ENCODE data around the gene CSPG4. TPM values are rescaled to one million over a fixed set of nuclear protein-coding genes. Genes with fewer than 3 reads are reported as not detected.
A peak's percentile ranks its signal among the peaks of the same experiment; 100 is the strongest.

Gene CSPG4
- total RNA-seq, 3 donors from 2014 or later = 6.3 to 42.9 (median 17.0) TPM

GRCh38 chr15:75677465-75678323 lies 35.0 kb downstream of the CSPG4 start:
- peak overlapping the region in 1 of 2 donors; percentile 19 for H3K27ac ChIP-seq
- H3K9me3 ChIP-seq = no peaks in the 10 kb centered on the region
- no peaks in the 10 kb centered on the region for H3K36me3 ChIP-seq
- H3K4me3 ChIP-seq = no peak overlapping the region
- no peak for DNase-seq (ENCODE audit: low spot score in 2 of 2)
- H3K27me3 ChIP-seq = no peaks in the 10 kb centered on the region
- intact Hi-C loops (cut with DNase I; ENCODE audit: low total_unique reads) = no loop called here
- TF ChIP-seq POLR2AphosphoS5 (IDR thresholded peaks at IDR 0.05) = no peak
- no peak for TF ChIP-seq POLR2A (IDR thresholded peaks at IDR 0.05)
- no peak for TF ChIP-seq CTCF (IDR thresholded peaks at IDR 0.05)
- peaks cover 7 to 13% of the 10 kb centered on the region in 2 donors for H3K4me1 ChIP-seq

GRCh38 chr15:75676688-75677464 lies 35.8 kb downstream of the CSPG4 start:
- DNase-seq (ENCODE audit: low spot score in 2 of 2) = no peak
- no peaks in the 10 kb centered on the region for H3K9me3 ChIP-seq
- no peaks in the 10 kb centered on the region for H3K27me3 ChIP-seq
- H3K4me3 ChIP-seq = no peak overlapping the region
- peaks cover 7 to 21% of the 10 kb centered on the region in 2 donors for H3K4me1 ChIP-seq
- intact Hi-C loops (cut with DNase I; ENCODE audit: low total_unique reads) = no loop called here
- H3K36me3 ChIP-seq = no peaks in the 10 kb centered on the region
- peak overlapping the region in 1 of 2 donors; percentile 19 for H3K27ac ChIP-seq
- TF ChIP-seq POLR2A (IDR thresholded peaks at IDR 0.05) (no peak), CTCF (IDR thresholded peaks at IDR 0.05) (no peak), POLR2AphosphoS5 (IDR thresholded peaks at IDR 0.05) (no peak)

- Histone ChIP-seq H3K4me3 (no peak overlapping the region), H3K4me1 (peaks cover 7 to 23% of the 10 kb centered on the region in 2 donors), H3K27ac (peak overlapping the region in 1 of 2 donors; percentile 48), H3K36me3 (no peaks in the 10 kb centered on the region), H3K9me3 (no peaks in the 10 kb centered on the region), H3K27me3 (no peaks in the 10 kb centered on the region)
- TF ChIP-seq CTCF (IDR thresholded peaks at IDR 0.05) = no peak
- TF ChIP-seq POLR2AphosphoS5 (IDR thresholded peaks at IDR 0.05) = no peak
- no peak for TF ChIP-seq POLR2A (IDR thresholded peaks at IDR 0.05)
- intact Hi-C loops (cut with DNase I; ENCODE audit: low total_unique reads) = no loop called here
- DNase-seq (ENCODE audit: low spot score in 2 of 2) = no peak
These were observed 36.9 kb downstream of the CSPG4 start for GRCh38 chr15:75675579-75676404.

GRCh38 chr15:75674366-75674765 lies 38.3 kb downstream of the CSPG4 start:
- peak overlapping the region; percentile 59 to 90 for H3K27ac ChIP-seq

More at GRCh38 chr15:75674366-75674765, 38.3 kb downstream of the CSPG4 start:
- no peaks in the 10 kb centered on the region for H3K9me3 ChIP-seq
- intact Hi-C loops (cut with DNase I; ENCODE audit: low total_unique reads) = no loop called here
- H3K36me3 ChIP-seq = no peaks in the 10 kb centered on the region
- H3K27me3 ChIP-seq = no peaks in the 10 kb centered on the region
- no peak for DNase-seq (ENCODE audit: low spot score in 2 of 2)
- TF ChIP-seq CTCF (IDR thresholded peaks at IDR 0.05) (no peak), POLR2AphosphoS5 (IDR thresholded peaks at IDR 0.05) (no peak), POLR2A (IDR thresholded peaks at IDR 0.05) (no peak)
- H3K4me1 ChIP-seq = peaks cover 7 to 23% of the 10 kb centered on the region in 2 donors
- no peak overlapping the region for H3K4me3 ChIP-seq

Measured in breast epithelium (tissue), 4 donors.